NCI-H2227 (cell line): ENCODE measurements around the gene ZSCAN2.

Experiments used
- DNase-seq: peaks from one replicate; lab custom pipeline; 2025; ENCODE audit not compliant: unreplicated experiment; lab: John Stamatoyannopoulos, UW

Gene ZSCAN2

GRCh38 chr15:84668221-84668982 is 67.6 kb downstream of the ZSCAN2 start:
- no peak for DNase-seq

DNA sequence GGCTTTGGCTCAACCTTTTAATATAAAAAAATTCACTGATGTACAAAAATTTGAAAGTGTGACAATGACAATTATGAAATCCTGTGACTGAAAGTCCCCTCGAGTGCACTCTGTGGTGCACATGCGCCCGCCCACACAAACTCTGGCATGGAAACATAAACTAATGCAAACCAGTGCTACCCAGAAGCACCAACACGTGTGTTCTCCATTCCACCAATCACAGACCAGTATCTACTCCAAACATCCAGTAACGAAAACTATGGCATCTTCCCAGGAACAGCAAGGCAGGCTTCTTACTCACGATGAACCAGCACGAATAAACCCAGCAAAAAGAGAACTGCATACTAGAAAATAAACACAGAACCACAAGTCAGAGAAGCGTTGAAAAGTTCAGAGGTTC is 68.9 kb downstream of the ZSCAN2 start:
- no peak for DNase-seq

GRCh38 chr15:84671211-84671610 is 70.4 kb downstream of the ZSCAN2 start:
- no peak for DNase-seq
